Activated T-helper 9 cell treated with anti-CD3 and anti-CD28 coated beads, Interleukin-2, amount 50 U/mL, for 16 hours (primary cell): ENCODE results near the gene DCANP1.
"Not testable (repeated sequence)": the region's sequence is repeated elsewhere in the genome, so short reads cannot be mapped to it uniquely, and the experiment has no call there.

Experiments
- DNase-seq: peaks from one replicate; pipeline ENCODE4 v3.0.0-alpha.2; 2020; ENCODE audit warnings: low read depth

Gene DCANP1, protein sequence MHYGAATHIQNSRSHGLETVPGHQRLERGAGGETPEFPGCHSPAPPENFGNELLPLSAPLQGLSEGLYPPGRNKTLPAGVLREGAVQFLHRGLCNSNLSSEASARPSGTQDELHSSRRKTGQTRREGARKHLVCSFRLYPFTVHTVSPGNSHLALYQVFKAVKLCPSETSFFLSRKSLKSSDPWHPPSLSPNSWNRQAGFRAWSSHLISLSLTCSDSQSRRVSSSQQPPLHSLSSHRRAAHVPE

DNA sequence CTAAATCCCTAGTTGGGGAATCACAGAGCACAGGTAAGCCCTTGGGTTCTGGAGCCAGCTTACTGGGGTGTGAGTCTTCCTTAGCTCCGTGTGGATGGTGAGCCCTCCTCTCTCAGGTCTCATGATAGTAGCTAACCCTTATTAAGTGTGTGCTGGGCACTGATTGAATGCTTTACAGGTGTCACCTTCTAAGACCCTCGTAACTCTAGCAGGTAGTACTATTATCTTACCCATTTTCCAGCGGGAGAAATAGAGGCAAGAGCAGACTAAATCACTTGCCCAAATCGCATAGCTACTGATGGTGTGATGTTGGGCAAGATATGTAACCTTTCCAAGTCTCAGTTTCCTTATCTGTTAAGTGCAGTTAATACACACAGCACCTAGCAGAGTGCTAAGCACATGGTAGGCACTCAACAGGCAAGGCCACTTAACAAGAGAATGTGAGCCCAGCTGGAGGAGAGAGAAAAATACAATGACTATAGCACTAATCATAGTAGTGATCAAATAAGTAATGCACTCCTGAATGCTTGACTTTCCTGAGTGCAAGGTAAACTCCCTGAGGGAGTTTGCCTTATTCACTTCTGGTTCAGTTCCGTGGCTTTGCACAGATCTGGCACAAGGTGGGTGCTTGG lies at the start of gene DCANP1:
DCANP1 (minus strand) TSS at position 51 of the 632 bp plus-strand sequence. CDS start 240 bp downstream, outside the sequence.
- no peak for DNase-seq

DNA sequence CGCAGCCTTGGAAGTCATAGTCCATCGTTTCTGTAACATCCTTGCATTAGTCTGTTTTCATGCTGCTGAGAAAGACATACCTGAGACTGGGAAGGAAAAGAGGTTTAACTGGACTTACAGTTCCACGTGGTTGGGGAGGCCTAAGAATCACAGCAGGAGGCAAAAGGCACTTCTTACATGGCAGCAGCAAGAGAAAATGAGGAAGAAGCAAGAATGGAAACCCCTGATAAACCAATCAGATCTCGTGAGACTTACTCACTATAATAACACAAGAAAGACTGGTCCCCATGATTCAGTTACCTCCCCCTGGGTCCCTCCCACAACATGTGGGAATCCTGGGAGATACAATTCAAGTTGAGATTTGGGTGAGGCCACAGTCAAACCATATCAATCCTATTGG lies 48.4 kb upstream of the DCANP1 start:
- not testable (repeated sequence) for DNase-seq

GRCh38 chr5:135494196-135494595 lies 47.0 kb upstream of the DCANP1 start:
- DNase-seq, result no peak

DNA sequence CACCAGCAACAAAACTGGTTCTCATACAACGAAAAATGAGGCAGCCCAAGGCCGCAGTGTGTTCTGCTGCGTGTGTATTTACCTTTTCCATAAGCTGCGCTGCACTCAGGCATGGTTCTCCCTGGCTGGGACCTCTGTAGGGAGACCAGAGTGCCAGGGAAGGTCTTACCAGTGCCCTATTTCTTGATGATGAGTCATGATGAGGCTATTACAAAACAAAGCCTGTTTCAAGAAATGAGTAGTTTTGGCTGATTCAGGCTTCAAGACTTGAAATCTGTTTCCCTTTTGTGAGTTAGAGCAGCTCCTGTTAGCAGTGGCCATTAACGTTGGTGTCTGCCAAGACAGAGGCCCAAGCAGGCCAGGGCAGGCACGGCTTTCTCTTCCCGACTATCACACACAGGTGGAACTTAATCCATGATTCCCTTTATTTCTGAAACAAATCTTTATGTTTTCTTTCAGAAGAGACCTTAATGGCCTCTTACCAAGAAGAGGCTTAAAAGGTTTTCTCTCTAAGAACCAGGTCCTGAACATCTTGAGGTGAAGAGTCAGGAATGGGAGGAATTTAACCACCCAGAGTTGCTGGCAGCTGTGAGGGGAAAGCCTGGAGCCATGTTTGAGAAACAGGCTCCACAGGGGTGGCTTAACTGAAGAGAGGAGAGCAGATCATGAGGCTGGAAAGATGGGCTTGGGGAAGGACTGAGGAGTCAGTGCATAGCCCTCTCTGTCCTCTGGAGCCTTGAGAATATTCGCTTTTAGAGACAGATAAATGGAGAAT lies 46.4 kb upstream of the DCANP1 start:
- DNase-seq, result no peak

- no peak for DNase-seq
Measured at GRCh38 chr5:135492319-135492626, 45.1 kb upstream of the DCANP1 start.

GRCh38 chr5:135491552-135492318 lies 44.6 kb upstream of the DCANP1 start:
- DNase-seq, result no peak

DNA sequence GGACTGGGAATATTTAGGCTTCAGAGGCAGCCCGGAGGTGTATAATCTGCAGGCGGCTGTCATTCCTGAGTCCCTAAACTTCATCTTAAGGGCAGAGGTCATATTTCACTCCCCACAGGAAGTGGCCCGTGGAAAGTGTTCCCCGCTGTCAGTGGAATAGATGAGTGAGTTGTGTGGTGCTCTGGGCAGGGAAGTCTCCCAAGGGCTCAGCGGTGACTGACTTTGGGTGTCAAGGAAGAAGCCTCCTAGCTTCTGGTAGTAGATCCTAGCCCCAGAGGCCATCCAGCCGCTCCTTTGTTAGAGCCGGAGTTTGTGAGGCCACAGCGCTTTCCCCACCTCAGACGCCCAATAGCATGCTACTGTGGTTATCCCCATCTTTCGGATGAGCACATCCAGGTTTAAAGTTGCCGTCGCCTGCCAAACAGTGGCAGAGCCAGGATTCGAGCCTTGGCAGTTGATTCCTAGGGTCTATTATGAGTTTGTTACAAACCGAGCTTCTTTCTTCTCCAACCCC lies 43.9 kb upstream of the DCANP1 start:
- no peak for DNase-seq

DNA sequence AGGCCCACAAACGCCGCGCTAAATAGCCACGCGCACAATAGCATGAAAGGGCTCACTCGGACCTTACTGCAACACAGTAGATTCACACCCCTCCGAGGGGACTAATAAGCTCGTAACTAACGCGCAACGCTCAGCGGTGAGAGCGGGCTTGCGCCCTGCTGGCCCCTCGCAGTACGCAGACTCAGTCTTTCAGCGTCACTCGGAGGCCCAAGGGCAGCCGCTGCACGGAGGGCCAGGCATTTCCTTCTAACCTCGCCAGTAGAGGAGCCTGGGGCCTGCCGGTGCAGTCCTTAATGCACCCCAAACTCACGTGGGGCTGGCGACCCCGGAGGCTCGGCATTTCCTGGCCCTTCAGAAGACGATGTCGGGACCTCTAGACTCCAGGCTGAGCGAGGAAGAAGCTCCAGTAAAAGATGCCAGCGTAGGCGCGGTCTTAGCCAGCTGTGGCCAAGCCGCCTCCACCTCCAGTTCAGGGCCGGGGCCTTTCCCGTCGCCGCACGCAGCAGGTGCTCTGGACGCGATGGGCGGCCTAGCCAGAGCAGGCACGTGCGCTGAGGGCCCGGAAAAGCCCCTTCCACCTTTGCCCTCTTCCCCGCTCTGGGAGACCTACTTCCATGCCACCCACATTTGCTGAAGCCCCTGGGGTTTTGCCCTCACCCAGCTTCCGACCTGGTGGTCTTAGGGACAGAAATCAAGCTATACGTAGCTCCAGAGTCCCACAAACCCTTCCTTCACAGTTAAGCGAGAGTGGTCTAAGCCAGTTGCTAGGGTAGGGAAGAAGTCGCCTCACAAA lies 43.3 kb upstream of the DCANP1 start:
- DNase-seq, result no peak

- DNase-seq, result no peak
Measured at GRCh38 chr5:135489466-135490244, 42.5 kb upstream of the DCANP1 start.

- no peak for DNase-seq
Measured at GRCh38 chr5:135488727-135489465, 41.7 kb upstream of the DCANP1 start.

GRCh38 chr5:135487839-135488514 lies 40.8 kb upstream of the DCANP1 start:
- no peak for DNase-seq

DNA sequence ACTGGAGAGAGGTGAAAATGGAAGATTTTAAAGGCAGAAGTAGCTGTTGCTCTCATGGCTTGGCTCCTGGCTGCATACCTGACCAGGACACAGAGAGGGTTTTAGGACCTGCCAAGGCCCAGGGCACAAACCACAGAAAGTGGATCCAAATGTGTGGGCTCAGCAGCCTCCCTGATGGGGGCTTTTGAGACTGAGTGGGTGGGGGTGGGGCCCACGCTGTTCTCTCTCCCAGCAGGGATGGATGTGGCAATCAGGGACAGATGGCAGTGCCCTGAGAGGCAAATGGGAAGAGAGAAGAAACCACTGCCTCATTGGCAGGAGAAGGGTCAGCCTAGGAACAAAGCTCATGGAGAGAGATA lies 39.9 kb upstream of the DCANP1 start:
- no peak for DNase-seq

- no peak for DNase-seq
Measured at GRCh38 chr5:135486131-135487036, 39.2 kb upstream of the DCANP1 start.

GRCh38 chr5:135484674-135485086 lies 37.5 kb upstream of the DCANP1 start:
- no peak for DNase-seq

GRCh38 chr5:135483254-135483653 lies 36.1 kb upstream of the DCANP1 start:
- DNase-seq, result no peak

- DNase-seq, result no peak
Measured at GRCh38 chr5:135482381-135482933, 35.3 kb upstream of the DCANP1 start.

DNA sequence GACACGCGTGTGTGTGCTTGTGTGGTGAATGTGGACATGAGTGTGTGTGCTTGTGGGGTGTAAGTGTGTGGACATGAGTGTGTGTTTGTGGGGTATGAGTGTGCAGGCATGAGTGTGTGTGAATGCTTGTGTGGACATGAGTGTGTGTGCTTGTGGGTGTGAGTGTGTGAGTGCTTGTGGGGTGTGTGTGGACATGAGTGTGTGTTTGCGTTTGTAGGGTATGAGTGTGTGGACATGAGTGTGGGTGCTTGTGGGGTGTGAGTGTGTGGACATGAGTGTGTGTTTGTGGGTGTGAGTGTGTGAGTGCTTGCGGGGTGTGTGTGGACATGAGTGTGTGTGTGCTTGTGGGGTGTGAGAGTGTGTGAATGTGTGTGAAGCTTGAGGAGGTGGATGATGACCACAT lies 34.8 kb upstream of the DCANP1 start:
- DNase-seq, result no peak

DNA sequence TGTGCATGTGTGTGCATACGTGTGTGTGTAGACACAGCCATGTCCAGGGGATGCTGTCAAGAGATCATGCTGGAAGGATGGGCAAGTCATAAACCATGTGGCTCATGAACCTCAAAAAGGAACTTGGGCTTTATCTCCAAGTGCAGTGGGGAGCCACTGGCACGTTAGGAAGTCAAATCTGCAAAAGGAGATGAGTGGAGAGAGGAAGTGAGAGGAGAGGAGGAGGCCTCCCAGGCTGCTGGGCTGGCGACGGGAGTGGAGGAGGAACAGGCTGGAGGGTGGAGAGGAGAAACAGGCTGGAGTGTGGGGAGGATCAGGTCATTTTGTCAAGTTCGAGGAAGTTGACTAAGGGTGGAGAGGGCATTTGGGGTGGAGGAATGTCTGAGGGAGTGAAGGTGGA lies 34.2 kb upstream of the DCANP1 start:
- no peak for DNase-seq
